ENCODE results near the gene CDC23.

CDC23 gene

DNA sequence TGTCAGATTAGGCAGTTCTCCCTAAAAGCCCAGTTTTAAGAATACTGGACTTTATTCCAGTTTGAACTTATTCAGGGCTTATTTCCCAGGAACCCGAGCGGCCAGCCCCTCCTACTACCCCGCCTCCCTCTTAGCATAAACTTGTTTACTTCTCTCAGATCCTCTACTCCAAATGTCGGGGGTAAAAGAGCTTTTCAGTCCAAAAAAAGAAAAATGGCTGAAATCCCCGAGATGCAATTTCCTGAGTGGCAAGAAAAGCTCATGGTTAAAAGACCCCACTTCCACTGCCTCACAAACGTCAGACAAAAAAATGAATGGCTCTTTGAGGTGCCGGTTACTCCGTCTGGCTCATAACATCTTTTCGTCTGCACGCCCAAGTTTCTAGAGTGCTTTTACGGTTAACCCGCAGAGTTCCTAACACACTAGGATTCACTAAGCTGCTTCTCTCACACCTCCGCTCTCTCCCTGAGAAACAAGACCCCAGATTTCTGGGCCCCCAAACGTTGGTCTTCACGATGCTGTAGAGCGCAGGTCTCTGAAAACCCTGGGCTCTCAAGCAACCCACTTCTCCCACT, 35.1 kb downstream of the CDC23 start:
- peak; percentile 9 to 55 (median 41) for DNase-seq
- Histone ChIP-seq H3K36me3 (ENCODE audit: control insufficient read depth in 4 of 4, insufficient read depth in 4 of 4, low read length in 3 of 4) (peaks cover 9 to 51% (median 27%) of the 10 kb centered on the region in 4 experiments), H3K4me3 (ENCODE audit: control insufficient read depth in 1 of 7, extremely low read depth in 1 of 7, insufficient read depth in 4 of 7, low read depth in 2 of 7, low read length in 6 of 7) (peak overlapping the region; percentile 69 to 100 (median 98)), H3K27me3 (replicated peaks in 2 of 5; ENCODE audit: control insufficient read depth in 4 of 5, insufficient read depth in 5 of 5, low read length in 4 of 5) (no peaks in the 10 kb centered on the region), H3K4me1 (ENCODE audit: control extremely low read depth in 1 of 4, control insufficient read depth in 4 of 4, insufficient read depth in 4 of 4, low read length in 3 of 4) (peaks cover 13 to 25% (median 21%) of the 10 kb centered on the region in 4 experiments), H3K27ac (ENCODE audit: insufficient read depth in 1 of 2, low read depth in 1 of 2, low read length in 2 of 2, poor library complexity in 1 of 2, severe bottlenecking in 2 of 2) (peak overlapping the region; percentile 88 to 91), H3K9me3 (ENCODE audit: control extremely low read depth in 1 of 5, control insufficient read depth in 4 of 5, insufficient read depth in 2 of 5, low read depth in 1 of 5, low read length in 4 of 5) (no peaks in the 10 kb centered on the region)
- 2% methylated on average over 11 of the region's 16 CpGs for WGBS (ENCODE audit: insufficient coverage)
- POLR2A ChIA-PET: interaction anchor here (1.2 kb wide), 1 partner anchor 64 kb away, joined by 3 read pairs; no protein-coding TSS in a partner anchor
- CTCF ChIA-PET: interaction anchor here (1.0 to 12.8 kb wide), 4 partner anchors 11 to 272 kb away, joined by 3 to 113 read pairs (median 8); partner anchors contain the start of gene KDM3B

DNA sequence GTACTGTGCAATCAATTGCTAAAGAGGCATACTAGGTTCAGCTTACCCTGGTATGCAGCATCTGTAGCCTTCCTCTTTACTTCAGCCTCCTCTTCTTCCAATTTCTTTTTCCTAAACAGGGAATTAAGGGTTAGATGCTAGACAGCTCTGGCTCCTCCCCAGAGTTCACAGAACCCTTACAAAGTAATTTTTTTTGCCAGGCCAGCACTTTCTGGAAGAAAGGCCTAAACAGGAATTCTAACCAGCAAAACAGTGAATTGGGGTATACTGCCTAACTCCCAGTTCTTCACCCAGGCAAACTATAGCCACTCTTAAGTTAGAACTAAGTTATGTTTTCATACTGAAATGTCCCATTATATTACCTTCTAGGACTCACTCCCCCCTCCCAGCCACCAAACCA, 42.8 kb downstream of the CDC23 start:
- H3K4me3 ChIP-seq (ENCODE audit: control insufficient read depth in 1 of 7, extremely low read depth in 1 of 7, insufficient read depth in 4 of 7, low read depth in 2 of 7, low read length in 6 of 7): no peak overlapping the region
- no peak for DNase-seq
- ChIA-PET POLR2A (interaction anchor here (0.6 kb wide), 1 partner anchor 32 kb away, joined by 3 read pairs; no protein-coding TSS in a partner anchor), CTCF (interaction anchor here (1.2 kb wide), 1 partner anchor 19 kb away, joined by 3 read pairs; no protein-coding TSS in a partner anchor)
- no peak overlapping the region for H3K27ac ChIP-seq (ENCODE audit: insufficient read depth in 1 of 2, low read depth in 1 of 2, low read length in 2 of 2, poor library complexity in 1 of 2, severe bottlenecking in 2 of 2)
- H3K4me1 ChIP-seq (ENCODE audit: control extremely low read depth in 1 of 4, control insufficient read depth in 4 of 4, insufficient read depth in 4 of 4, low read length in 3 of 4): no peaks in the 10 kb centered on the region
- H3K36me3 ChIP-seq (ENCODE audit: control insufficient read depth in 4 of 4, insufficient read depth in 4 of 4, low read length in 3 of 4): peaks cover 22 to 98% (median 62%) of the 10 kb centered on the region in 4 experiments
- H3K27me3 ChIP-seq (replicated peaks in 2 of 5; ENCODE audit: control insufficient read depth in 4 of 5, insufficient read depth in 5 of 5, low read length in 4 of 5): no peaks in the 10 kb centered on the region
- H3K9me3 ChIP-seq (ENCODE audit: control extremely low read depth in 1 of 5, control insufficient read depth in 4 of 5, insufficient read depth in 2 of 5, low read depth in 1 of 5, low read length in 4 of 5): no peaks in the 10 kb centered on the region

DNA sequence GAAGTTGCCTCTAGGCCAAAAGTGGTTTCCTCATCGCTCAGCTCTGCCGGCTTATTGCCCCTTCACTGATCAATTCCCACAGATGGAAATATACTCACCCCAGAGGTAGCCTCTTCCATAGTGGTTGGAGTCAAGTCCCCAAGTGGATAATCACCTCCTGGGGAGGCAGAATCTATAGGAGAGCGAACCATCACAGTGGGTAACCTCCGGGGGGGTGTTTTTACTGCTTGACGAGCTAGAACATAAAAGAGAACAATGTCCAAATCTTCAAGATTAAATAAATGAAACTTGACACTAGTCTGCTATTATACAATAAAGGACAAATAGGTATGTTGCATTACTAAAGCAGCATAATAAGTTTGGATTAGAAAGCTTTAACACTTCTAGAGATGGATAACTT, 44.0 kb downstream of the CDC23 start:
- H3K27me3 ChIP-seq (replicated peaks in 2 of 5; ENCODE audit: control insufficient read depth in 4 of 5, insufficient read depth in 5 of 5, low read length in 4 of 5): no peaks in the 10 kb centered on the region
- DNase-seq: no peak
- no peak overlapping the region for H3K4me3 ChIP-seq (ENCODE audit: control insufficient read depth in 1 of 7, extremely low read depth in 1 of 7, insufficient read depth in 4 of 7, low read depth in 2 of 7, low read length in 6 of 7)
- H3K9me3 ChIP-seq (ENCODE audit: control extremely low read depth in 1 of 5, control insufficient read depth in 4 of 5, insufficient read depth in 2 of 5, low read depth in 1 of 5, low read length in 4 of 5): no peaks in the 10 kb centered on the region
- CTCF ChIA-PET: interaction anchor here (1.3 kb wide), 1 partner anchor 21 kb away, joined by 3 read pairs; no protein-coding TSS in a partner anchor
- peaks cover 31 to 98% (median 71%) of the 10 kb centered on the region in 4 experiments for H3K36me3 ChIP-seq (ENCODE audit: control insufficient read depth in 4 of 4, insufficient read depth in 4 of 4, low read length in 3 of 4)
- H3K4me1 ChIP-seq (ENCODE audit: control extremely low read depth in 1 of 4, control insufficient read depth in 4 of 4, insufficient read depth in 4 of 4, low read length in 3 of 4): no peaks in the 10 kb centered on the region
- WGBS (ENCODE audit: insufficient coverage): no CpG with 5 or more reads among the region's 5 CpGs
- no peak overlapping the region for H3K27ac ChIP-seq (ENCODE audit: insufficient read depth in 1 of 2, low read depth in 1 of 2, low read length in 2 of 2, poor library complexity in 1 of 2, severe bottlenecking in 2 of 2)
- POLR2A ChIA-PET: interaction anchor here (0.6 kb wide), 1 partner anchor 150 kb away, joined by 3 read pairs; no protein-coding TSS in a partner anchor

GRCh38 chr5:138163721-138164120, 49.4 kb downstream of the CDC23 start:
- H3K36me3 ChIP-seq (ENCODE audit: control insufficient read depth in 4 of 4, insufficient read depth in 4 of 4, low read length in 3 of 4): peaks cover 54 to 100% (median 77%) of the 10 kb centered on the region in 4 experiments
- CTCF ChIA-PET: interaction anchor here (0.8 to 1.7 kb wide), 2 partner anchors 13 to 30 kb away, joined by 3 to 4 read pairs; no protein-coding TSS in a partner anchor
- no peaks in the 10 kb centered on the region for H3K27me3 ChIP-seq (replicated peaks in 2 of 5; ENCODE audit: control insufficient read depth in 4 of 5, insufficient read depth in 5 of 5, low read length in 4 of 5)
- no peaks in the 10 kb centered on the region for H3K9me3 ChIP-seq (ENCODE audit: control extremely low read depth in 1 of 5, control insufficient read depth in 4 of 5, insufficient read depth in 2 of 5, low read depth in 1 of 5, low read length in 4 of 5)
- no peaks in the 10 kb centered on the region for H3K4me1 ChIP-seq (ENCODE audit: control extremely low read depth in 1 of 4, control insufficient read depth in 4 of 4, insufficient read depth in 4 of 4, low read length in 3 of 4)
- POLR2A ChIA-PET: no interaction called here
- DNase-seq: no peak
- no peak overlapping the region for H3K27ac ChIP-seq (ENCODE audit: insufficient read depth in 1 of 2, low read depth in 1 of 2, low read length in 2 of 2, poor library complexity in 1 of 2, severe bottlenecking in 2 of 2)
- no peak overlapping the region for H3K4me3 ChIP-seq (ENCODE audit: control insufficient read depth in 1 of 7, extremely low read depth in 1 of 7, insufficient read depth in 4 of 7, low read depth in 2 of 7, low read length in 6 of 7)

- no peak for DNase-seq
- ChIA-PET CTCF (no interaction called here), POLR2A (interaction anchor here (0.6 kb wide), 1 partner anchor 30 kb away, joined by 4 read pairs; no protein-coding TSS in a partner anchor)
- no peak overlapping the region for H3K4me3 ChIP-seq (ENCODE audit: control insufficient read depth in 1 of 7, extremely low read depth in 1 of 7, insufficient read depth in 4 of 7, low read depth in 2 of 7, low read length in 6 of 7)
- H3K4me1 ChIP-seq (ENCODE audit: control extremely low read depth in 1 of 4, control insufficient read depth in 4 of 4, insufficient read depth in 4 of 4, low read length in 3 of 4): no peaks in the 10 kb centered on the region
- 94% methylated on average over 2 of the region's 4 CpGs for WGBS (ENCODE audit: insufficient coverage)
- H3K9me3 ChIP-seq (ENCODE audit: control extremely low read depth in 1 of 5, control insufficient read depth in 4 of 5, insufficient read depth in 2 of 5, low read depth in 1 of 5, low read length in 4 of 5): no peaks in the 10 kb centered on the region
- peaks cover 57 to 93% (median 75%) of the 10 kb centered on the region in 4 experiments for H3K36me3 ChIP-seq (ENCODE audit: control insufficient read depth in 4 of 4, insufficient read depth in 4 of 4, low read length in 3 of 4)
- no peaks in the 10 kb centered on the region for H3K27me3 ChIP-seq (replicated peaks in 2 of 5; ENCODE audit: control insufficient read depth in 4 of 5, insufficient read depth in 5 of 5, low read length in 4 of 5)
- H3K27ac ChIP-seq (ENCODE audit: insufficient read depth in 1 of 2, low read depth in 1 of 2, low read length in 2 of 2, poor library complexity in 1 of 2, severe bottlenecking in 2 of 2): no peak overlapping the region
Observed at GRCh38 chr5:138160706-138161105, 52.4 kb downstream of the CDC23 start.

DNA sequence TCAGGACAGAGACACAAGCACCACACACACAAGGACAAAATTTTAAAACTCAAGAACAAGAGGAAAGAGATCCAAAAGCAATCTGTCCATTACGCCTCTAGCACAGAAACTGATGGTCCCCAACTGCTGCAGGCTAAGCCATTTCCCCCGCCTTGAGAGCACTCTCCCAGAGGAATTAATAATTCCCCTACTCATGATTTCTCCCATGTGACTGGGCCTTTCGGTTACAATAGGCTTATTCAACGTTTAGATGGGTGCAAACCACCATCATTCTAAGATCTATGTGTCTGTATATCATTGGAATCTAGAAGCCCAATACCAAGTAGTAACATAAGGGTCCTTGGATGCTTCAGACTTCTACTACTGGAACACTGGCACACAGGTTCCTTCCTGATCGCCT, 53.5 kb downstream of the CDC23 start:
- no peaks in the 10 kb centered on the region for H3K4me1 ChIP-seq (ENCODE audit: control extremely low read depth in 1 of 4, control insufficient read depth in 4 of 4, insufficient read depth in 4 of 4, low read length in 3 of 4)
- H3K27me3 ChIP-seq (replicated peaks in 2 of 5; ENCODE audit: control insufficient read depth in 4 of 5, insufficient read depth in 5 of 5, low read length in 4 of 5): no peaks in the 10 kb centered on the region
- H3K4me3 ChIP-seq (ENCODE audit: control insufficient read depth in 1 of 7, extremely low read depth in 1 of 7, insufficient read depth in 4 of 7, low read depth in 2 of 7, low read length in 6 of 7): no peak overlapping the region
- H3K36me3 ChIP-seq (ENCODE audit: control insufficient read depth in 4 of 4, insufficient read depth in 4 of 4, low read length in 3 of 4): peaks cover 52 to 82% (median 66%) of the 10 kb centered on the region in 4 experiments
- 97% methylated on average over 4 of the region's 5 CpGs for WGBS (ENCODE audit: insufficient coverage)
- no peak for DNase-seq
- ChIA-PET POLR2A (no interaction called here), CTCF (no interaction called here)
- no peaks in the 10 kb centered on the region for H3K9me3 ChIP-seq (ENCODE audit: control extremely low read depth in 1 of 5, control insufficient read depth in 4 of 5, insufficient read depth in 2 of 5, low read depth in 1 of 5, low read length in 4 of 5)
- no peak overlapping the region for H3K27ac ChIP-seq (ENCODE audit: insufficient read depth in 1 of 2, low read depth in 1 of 2, low read length in 2 of 2, poor library complexity in 1 of 2, severe bottlenecking in 2 of 2)

DNA sequence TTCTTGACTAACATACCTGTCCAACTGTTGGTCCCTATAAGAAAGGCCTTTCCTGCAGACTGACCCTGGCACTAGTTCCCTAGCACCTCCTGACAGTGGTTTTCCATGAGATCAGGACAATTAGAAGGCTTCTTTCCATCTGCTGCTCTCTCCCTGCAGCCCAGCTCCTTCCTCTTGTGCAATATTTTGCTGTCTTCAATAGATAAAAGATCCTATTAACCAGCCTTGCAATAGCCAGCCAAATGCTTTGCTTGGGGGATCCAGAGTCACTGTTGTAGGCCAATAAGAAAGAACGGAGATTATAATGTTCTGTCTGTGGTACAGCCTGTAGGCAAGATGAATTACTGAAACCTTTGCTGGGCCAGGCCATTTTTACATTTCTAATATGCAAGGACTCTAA, 55.5 kb downstream of the CDC23 start:
- Histone ChIP-seq H3K4me3 (ENCODE audit: control insufficient read depth in 1 of 7, extremely low read depth in 1 of 7, insufficient read depth in 4 of 7, low read depth in 2 of 7, low read length in 6 of 7) (no peak overlapping the region), H3K27ac (ENCODE audit: insufficient read depth in 1 of 2, low read depth in 1 of 2, low read length in 2 of 2, poor library complexity in 1 of 2, severe bottlenecking in 2 of 2) (no peak overlapping the region), H3K4me1 (ENCODE audit: control extremely low read depth in 1 of 4, control insufficient read depth in 4 of 4, insufficient read depth in 4 of 4, low read length in 3 of 4) (no peaks in the 10 kb centered on the region), H3K36me3 (ENCODE audit: control insufficient read depth in 4 of 4, insufficient read depth in 4 of 4, low read length in 3 of 4) (peaks cover 36 to 62% (median 48%) of the 10 kb centered on the region in 4 experiments), H3K27me3 (replicated peaks in 2 of 5; ENCODE audit: control insufficient read depth in 4 of 5, insufficient read depth in 5 of 5, low read length in 4 of 5) (no peaks in the 10 kb centered on the region), H3K9me3 (ENCODE audit: control extremely low read depth in 1 of 5, control insufficient read depth in 4 of 5, insufficient read depth in 2 of 5, low read depth in 1 of 5, low read length in 4 of 5) (no peaks in the 10 kb centered on the region)
- DNase-seq: no peak
- ChIA-PET CTCF (interaction anchor here (0.6 to 1.0 kb wide), 2 partner anchors 16 to 24 kb away, joined by 3 read pairs; no protein-coding TSS in a partner anchor), POLR2A (no interaction called here)
- 100% methylated on average over 1 of the region's 1 CpG for WGBS (ENCODE audit: insufficient coverage)
